ENCODE measurements around the gene TAOK1.
A peak's percentile ranks its signal among the peaks of the same experiment; 100 is the strongest.

The TAOK1 gene

GRCh38 chr17:29579866-29580771 is 190.0 kb downstream of the TAOK1 start (continued):
- peak; percentile 25; the same call in 1 of the 2 replicates for TF ChIP-seq ZNF335 (tag by site-specific recombination; conservative IDR thresholded peaks at IDR 0.05)
- peak; percentile 78 for TF ChIP-seq ZNF660 (tag by site-specific recombination; IDR thresholded peaks at IDR 0.05)
- TF ChIP-seq GLIS2 (tag by site-specific recombination; IDR thresholded peaks at IDR 0.05): peak; percentile 95
- no peak for TF ChIP-seq ZNF155 (tag by site-specific recombination; IDR thresholded peaks at IDR 0.05)
- no peak for TF ChIP-seq ZNF530 (tag by site-specific recombination; IDR thresholded peaks at IDR 0.05; ENCODE audit: low read depth)
- 0 out of 2 replicates have a peak, but pooled peaks have one; percentile 8 for TF ChIP-seq ZNF513 (tag by site-specific recombination; IDR thresholded peaks at IDR 0.05)
- TF ChIP-seq ZNF629 (tag by site-specific recombination; IDR thresholded peaks at IDR 0.05): peak; percentile 37; the same call in 1 of the 2 replicates
- 0 out of 2 replicates have a peak, but pooled peaks have one; percentile 12 for TF ChIP-seq ZBTB11 (tag by site-specific recombination; conservative IDR thresholded peaks at IDR 0.05; ENCODE audit: low read depth)
- TF ChIP-seq ZNF175 (tag by site-specific recombination; IDR thresholded peaks at IDR 0.05): no peak
- 0 out of 2 replicates have a peak, but pooled peaks have one; percentile 27 for TF ChIP-seq ZBTB48 (tag by site-specific recombination; IDR thresholded peaks at IDR 0.05)
- TF ChIP-seq ZNF791 (tag by site-specific recombination; IDR thresholded peaks at IDR 0.05): no peak
- TF ChIP-seq HIC1 (tag by site-specific recombination; IDR thresholded peaks at IDR 0.05): 0 out of 2 replicates have a peak, but pooled peaks have one; percentile 15
- no peak for TF ChIP-seq ZNF529 (tag by site-specific recombination; IDR thresholded peaks at IDR 0.05; ENCODE audit: insufficient replicate concordance)
- peak; percentile 72; the same call in 1 of the 2 replicates for TF ChIP-seq KLF16 (tag by site-specific recombination; IDR thresholded peaks at IDR 0.05)
- no peak for TF ChIP-seq ZNF16 (tag by site-specific recombination; IDR thresholded peaks at IDR 0.05; ENCODE audit: low read depth)
- no peak for TF ChIP-seq ZNF768 (tag by site-specific recombination; IDR thresholded peaks at IDR 0.05)
- no peak for TF ChIP-seq ZSCAN23 (tag by site-specific recombination; IDR thresholded peaks at IDR 0.05)
- TF ChIP-seq ZEB2 (tag by site-specific recombination; IDR thresholded peaks at IDR 0.05): no peak
- peak; percentile 23; the same call in 1 of the 2 replicates for TF ChIP-seq ZFHX2 (tag by site-specific recombination; conservative IDR thresholded peaks at IDR 0.05)
- TF ChIP-seq OSR2 (tag by site-specific recombination; IDR thresholded peaks at IDR 0.05): peak; percentile 65; the same call in 1 of the 2 replicates
- peak; percentile 85 for TF ChIP-seq ZSCAN30 (tag by site-specific recombination; IDR thresholded peaks at IDR 0.05)
- TF ChIP-seq ZBTB8A (tag by site-specific recombination; IDR thresholded peaks at IDR 0.05): peak; percentile 38; the same call in 1 of the 2 replicates
- TF ChIP-seq GLIS1 (tag by site-specific recombination; IDR thresholded peaks at IDR 0.05): peak; percentile 78
- no peak for TF ChIP-seq ZNF518A (tag by site-specific recombination; conservative IDR thresholded peaks at IDR 0.05; ENCODE audit: low read depth)
- 0 out of 2 replicates have a peak, but pooled peaks have one; percentile 12 for TF ChIP-seq INSM2 (tag by site-specific recombination; IDR thresholded peaks at IDR 0.05)

All from HEK293 (cell line).